GM21390 (cell line): ENCODE data around the gene SPACA1.
"Not testable (repeated sequence)": the region's sequence is repeated elsewhere in the genome, so short reads cannot be mapped to it uniquely, and the experiment has no call there.

ENCODE experiments used
- ATAC-seq: cut with Tn5 transposase; IDR thresholded peaks from one replicate; pipeline ENCODE4 v1.9.1; 2021; ENCODE audit not compliant: unreplicated experiment

The SPACA1 gene, protein sequence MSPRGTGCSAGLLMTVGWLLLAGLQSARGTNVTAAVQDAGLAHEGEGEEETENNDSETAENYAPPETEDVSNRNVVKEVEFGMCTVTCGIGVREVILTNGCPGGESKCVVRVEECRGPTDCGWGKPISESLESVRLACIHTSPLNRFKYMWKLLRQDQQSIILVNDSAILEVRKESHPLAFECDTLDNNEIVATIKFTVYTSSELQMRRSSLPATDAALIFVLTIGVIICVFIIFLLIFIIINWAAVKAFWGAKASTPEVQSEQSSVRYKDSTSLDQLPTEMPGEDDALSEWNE

DNA sequence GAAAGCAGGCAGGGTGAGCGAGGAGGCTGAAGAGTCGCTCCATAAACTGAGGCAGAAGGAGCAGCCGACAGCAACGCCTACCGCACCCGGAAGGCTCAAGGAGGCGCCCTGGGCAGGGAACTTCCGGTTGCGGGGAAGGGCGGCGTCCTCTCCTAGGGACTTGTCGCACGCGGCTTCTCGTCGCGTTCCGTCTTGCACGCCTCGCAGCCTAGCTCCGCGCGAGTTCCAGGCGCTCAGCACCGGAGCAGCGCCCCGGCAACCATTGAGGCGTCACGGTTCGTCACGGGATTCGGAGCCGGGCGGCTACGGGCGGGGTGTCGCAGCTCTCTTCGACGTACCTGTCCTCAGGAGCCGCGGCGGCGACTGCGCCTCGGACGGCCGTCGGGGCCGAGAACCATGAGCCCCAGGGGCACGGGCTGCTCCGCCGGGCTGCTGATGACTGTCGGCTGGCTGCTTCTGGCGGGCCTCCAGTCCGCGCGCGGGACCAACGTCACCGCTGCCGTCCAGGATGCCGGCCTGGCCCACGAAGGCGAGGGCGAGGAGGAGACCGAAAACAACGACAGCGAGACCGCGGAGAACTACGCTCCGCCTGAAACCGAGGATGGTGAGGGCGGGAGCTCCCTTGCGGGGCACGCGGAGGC is at the start of gene SPACA1:
Gene SPACA1 (plus strand): TSS at position 332 of the 641 bp plus-strand sequence. CDS start 65 bp downstream, at position 397.
- ATAC-seq: no peak

DNA sequence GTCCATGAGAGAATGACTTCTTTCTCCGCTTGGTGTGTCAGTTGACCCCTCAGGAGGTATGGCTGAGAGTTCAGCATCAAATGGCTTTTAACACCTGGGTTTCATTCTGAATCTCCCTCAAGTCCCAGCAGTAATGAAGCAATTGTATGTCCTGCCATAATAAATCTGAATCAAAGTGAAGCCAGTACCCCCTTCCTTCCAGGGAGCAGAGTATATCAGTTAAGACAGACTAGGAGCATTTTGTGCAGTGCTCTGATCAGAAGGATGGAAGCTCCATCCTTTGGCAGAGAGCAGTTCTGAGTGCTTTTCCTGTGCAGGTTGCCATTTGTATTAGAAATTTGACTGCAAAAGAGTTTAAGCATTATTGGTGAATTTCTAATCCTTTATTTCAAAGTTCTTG is 46.9 kb upstream of the SPACA1 start:
- no peak for ATAC-seq

DNA sequence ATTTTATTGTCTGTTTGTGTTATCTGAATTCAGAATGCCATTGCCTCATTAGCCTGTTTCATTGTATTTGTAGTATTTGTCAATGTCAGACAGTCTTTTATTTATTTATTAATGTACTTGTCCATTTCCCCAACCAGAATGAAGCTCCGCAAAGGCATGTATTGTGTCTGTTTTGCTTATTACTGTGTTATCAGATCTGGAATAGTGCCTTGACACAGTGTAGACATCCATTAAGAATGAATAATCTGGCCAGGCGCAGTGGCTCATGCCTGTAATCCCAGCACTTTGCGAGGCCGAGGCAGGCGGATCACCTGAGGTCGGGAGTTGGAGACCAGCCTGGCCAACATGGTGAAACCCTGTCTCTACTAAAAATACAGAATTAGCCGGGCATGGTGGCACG is 46.4 kb upstream of the SPACA1 start:
- ATAC-seq: not testable (repeated sequence)

DNA sequence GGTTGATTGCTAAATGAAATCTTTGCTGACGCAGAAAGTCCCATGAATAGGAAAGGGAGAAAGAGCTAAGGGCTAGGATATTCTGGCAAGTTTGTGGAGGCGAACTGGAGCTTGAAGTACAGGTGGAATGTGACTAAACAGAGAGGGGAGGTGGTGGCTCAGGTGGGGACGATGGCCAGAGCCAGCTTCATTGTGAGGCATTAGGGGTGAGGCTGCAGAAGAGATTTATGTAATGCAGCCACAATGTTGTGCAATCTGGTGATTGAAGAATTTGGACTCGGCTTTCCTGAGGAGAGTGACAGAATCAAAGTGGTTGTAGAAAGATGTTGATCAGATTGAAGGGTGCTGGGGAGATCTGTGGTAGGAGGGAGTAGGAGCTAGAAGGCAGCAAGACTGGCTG is 42.9 kb upstream of the SPACA1 start:
- no peak for ATAC-seq

DNA sequence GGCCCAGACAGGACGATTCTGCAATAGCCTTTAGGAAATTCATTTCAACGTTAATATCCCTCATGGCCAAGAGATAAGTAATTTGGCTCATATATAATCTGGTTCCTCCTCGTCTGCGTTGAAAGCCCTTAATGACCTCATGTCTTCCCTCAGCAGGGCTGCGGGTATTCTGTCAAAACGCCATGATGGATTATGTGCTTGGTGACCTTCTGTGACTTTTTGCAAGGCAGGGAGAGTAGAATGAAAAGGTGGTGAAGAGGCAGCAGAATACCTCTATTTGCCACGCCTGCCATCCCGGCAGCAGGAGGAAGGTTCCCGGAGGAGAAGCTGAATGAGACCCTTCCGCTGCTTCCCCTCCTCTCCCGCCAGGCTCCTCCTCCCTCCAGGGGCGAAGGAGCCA is 41.1 kb upstream of the SPACA1 start:
- no peak for ATAC-seq

DNA sequence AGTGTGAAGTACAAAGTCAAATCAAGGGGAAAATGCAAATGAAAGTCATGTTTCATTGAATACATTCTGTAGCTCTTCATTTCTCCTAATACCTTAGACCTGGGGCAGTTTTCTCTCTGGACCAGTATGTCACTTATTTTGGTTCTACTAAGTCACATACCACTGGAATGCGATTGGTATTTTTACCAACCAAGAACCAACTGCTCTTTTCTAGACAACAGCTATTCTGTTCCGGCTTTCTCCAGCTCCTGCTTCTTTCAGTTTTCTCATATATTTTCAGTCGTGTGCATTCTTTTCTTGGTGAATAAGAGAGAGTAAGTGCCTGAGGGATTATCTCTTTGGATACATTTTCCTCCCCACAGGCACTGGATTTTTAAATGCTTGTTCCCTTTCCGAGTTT is 39.2 kb upstream of the SPACA1 start:
- no peak for ATAC-seq

DNA sequence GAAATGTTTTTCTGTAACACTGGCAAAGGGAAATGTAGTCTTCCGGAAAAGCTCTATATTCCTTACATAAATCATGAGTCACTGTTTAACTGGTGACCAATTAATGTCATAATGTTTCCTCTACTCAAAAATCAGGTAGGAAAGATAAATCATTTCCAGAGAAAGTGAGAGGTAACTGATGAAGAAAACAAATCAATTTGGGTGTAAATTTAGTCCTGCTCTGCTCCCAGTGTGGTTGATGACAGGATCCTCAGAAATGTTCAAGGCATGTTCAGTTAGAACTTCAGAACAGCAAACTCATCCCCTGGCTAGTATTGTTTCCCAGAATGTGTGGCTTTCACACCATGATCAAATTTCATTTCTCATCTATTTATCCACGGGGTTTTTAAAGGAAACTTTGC is 38.8 kb upstream of the SPACA1 start:
- ATAC-seq: no peak

DNA sequence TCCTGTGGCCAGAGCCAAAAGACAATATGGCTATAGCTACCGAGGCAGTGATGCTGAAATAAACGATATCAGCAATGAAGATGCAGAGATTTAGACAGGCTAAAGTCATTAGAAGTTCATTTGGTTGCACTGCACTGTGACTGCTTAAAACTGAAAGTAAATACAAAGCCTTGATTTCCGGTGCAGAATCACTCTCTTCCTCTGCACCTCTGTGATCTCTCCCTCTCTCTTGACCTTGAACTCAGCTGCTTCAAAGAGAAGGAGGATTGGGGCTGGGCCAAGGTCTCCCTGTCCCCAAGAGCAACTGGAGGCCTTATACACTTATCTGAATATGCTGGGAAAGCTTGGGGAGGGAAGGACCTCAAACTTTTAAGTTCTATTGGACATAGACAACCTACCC is 34.6 kb upstream of the SPACA1 start:
- no peak for ATAC-seq

DNA sequence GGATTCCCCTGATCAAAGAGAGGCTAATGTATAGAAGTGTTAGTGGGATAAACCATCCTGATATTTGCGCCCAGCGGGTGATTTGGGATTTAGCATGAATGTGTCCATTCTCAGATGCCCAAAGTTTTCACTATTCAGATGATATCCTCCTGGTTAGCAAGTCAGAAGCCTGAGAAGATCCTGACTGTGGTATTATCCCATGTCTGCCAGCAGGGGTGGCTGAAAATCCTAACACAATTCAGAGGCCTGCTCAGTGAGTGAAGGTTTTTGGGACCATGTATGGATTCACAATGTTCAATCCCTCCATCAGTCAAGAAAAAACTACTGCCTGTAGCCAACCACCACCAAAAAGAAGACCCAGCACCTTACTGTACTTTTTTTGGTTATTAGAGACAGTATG is 34.1 kb upstream of the SPACA1 start:
- no peak for ATAC-seq

DNA sequence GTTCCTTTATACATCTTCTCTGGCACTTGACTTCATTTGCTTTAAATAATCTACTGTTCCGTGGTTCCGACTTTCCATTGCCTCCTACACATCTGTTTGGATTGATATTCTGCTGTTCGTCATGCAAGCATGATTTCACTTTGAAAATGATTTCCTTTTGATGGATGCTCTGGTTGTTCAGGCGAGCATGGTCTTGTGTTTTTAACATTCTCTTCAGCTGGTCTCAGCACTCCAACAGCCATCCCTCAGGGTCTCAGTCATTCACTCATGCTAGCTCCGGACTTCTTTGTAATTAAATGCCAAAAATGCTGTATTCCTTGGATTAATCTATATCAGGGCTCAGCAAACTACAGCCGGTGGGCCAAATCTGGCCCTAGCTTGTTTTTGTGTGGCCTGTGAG is 27.2 kb upstream of the SPACA1 start:
- no peak for ATAC-seq

DNA sequence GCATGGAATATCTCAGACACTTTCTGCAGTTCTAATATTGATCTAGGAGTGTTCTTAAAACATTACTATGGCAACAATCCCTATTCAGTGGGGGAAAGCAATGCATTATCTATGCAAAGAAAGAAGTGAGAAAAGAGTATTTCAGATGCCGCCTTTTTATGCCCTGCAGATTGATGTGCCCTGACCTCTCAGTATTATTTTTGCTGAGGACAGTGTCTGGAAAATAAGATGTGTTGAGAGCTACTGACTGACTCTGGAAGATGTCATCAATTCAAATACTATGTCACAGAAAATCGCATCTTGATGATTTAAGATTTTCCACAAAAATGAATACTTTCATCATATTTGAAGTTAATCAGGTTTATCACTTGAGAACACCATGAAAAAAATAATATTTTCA is 22.9 kb upstream of the SPACA1 start:
- no peak for ATAC-seq

DNA sequence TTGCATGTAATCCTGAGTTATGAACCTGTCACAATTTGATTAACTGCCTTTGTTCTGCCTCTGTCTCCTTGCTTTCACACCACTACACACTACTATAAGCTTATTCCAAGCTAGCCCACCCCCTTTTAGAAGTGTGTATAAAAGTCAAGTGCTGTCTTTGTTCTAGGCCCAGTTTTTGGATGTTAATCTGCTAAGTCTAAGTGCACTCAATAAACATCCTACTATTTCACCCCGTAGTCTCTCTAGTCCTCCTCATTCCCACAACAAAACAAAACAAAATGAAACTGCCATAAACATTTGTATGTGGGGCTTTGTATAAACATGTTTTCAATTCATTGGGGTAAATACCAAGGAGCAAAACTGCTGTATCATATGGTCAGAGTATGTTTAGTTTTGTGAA is 16.1 kb upstream of the SPACA1 start:
- ATAC-seq: no peak

DNA sequence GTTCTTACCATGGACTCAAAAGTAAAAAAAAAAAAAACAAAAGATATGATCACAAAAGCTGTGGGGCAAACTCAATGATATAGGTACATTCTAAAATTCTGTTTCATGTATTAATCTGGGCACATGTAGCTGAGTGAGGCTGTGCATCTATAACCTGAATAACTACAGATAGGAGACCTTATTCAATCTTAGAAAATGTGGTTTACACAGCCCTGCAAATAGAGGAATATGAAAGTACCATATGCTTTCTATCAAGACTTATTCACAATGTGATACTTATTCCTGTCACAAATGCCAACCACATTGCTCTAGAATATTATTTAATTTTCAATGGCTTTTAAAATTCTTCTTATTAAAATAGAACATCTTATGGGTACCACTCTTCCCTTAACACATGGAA is 3.1 kb upstream of the SPACA1 start:
- ATAC-seq: no peak

DNA sequence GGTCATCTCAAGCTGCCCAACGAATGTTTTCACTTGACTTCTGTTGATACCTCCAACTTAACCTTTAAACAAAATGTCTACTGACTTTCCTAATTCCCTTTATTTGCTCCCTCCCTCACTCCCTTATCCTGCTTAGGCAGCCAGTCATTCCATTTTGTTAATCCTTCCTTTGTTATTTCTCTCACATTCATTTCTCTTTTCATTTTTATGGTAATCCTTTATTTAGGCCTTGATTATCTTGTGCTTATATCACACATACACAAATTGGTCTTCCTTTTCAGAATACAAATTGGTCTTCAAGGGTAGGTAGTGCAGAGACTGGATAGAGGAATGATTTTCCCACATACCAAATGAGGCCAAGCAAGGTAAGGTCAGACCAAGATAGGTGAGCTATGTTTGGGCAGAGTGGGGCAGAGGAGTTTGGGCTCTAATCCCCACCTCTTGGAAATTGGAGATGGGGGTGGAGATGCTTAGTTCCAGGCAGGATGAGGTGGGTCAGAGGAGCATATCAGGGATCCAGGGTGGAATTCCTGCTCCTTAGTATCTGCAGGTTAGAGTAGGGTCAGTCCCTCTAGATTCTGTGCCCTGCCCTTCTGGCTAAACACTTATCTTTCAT is 2.0 kb upstream of the SPACA1 start:
- no peak for ATAC-seq

DNA sequence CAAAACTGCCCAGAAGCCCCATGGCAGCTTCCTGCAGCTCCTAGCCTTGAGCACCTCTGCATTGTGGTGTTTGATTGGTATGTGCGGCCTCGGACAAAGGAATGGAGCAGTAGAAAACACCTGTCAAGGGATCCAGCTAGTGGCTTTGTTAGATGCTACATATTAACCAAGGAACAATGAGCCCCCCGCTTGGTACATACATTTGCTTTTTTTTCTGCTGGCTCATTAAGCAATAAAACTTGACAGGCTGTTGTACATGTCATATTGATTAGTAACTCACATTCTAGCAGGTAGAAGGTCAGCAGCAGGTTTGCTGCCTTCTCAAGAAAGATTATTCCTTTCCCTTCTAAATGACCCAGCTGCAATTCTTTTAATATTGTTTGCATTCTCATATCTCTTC is 937 bp downstream of the SPACA1 start:
- no peak for ATAC-seq

DNA sequence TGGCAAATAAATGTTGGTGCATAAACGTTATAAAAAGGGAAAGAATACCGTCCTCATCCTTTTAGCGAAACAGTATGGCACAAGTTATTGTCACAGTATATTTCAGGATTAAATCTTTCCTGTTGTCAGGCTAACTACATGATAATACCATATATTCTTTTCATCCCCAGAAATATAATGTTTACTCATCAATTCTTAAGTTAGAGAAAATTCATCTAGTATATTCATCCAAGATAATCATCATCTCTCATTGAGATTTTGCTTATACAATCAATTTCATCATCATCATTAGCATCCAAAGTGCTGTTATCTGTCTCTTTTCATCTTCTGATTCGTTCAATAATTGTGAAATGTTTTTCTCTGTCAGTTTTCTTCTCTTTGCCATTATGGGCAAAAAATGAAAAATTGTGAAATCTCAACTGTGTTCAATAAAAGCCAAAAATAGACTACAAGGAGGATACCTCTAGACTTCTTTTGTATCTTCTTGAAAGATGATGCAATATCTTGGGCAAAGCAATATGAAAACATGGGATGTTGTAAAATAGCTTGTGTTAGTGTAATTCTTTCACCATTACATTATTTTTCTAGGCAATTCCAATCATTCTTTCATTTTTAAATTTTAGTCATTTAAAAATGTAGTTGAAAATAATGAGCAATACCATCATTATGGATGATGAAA is 2.6 kb downstream of the SPACA1 start:
- no peak for ATAC-seq

DNA sequence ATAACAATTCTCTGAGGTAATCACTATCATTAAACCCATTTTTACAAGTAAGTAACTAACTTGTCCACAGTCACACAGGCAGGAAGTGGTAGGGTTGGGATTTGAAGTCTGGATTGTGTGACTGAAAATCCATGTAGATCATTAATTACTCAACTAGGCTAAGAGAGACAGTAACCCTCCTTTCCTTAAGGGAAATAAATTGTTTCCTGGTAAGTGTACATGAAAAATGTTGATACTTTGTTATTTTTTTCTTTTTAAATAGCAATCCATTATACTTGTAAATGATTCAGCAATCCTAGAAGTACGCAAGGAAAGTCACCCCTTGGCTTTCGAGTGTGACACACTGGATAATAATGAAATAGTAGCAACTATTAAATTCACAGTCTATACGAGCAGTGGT is 11.6 kb downstream of the SPACA1 start:
- ATAC-seq: no peak

DNA sequence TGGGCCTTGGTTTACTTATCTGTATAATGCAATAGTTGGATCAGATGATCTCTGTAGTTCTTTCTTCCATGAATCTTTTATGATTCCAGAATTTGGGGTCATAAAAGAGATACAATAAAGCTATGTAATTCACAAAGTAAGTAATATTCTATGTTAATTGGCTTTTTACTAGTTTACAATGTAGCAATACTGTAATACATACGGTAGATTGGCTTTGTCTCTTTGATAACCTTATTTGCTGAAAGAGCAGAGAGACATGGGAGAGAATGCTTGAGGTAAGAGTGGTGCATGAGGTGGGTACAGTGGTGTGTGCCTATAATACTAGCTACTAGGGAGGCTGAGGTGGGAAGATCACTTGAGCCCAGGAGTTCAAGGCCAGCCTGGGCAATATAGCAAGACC is 14.7 kb downstream of the SPACA1 start:
- ATAC-seq: no peak

DNA sequence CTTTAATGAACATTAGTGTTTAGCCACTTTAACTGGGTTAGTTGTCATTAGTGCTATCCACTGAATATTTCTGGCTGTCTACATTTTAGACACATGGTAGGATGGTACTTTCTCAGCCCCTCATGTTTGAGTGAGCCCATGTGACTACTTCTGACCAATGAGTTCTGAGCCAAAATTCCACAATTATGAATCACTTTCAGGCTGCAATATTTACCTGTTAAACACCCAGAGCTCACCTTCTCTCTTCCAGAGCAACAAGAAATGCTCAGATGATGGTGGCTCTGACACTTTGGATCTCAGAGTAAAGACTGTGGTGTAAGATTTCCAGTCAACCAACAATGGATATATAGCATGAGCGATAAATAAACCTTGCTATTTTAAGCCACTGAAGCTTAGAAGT is 24.8 kb downstream of the SPACA1 start:
- ATAC-seq: no peak

DNA sequence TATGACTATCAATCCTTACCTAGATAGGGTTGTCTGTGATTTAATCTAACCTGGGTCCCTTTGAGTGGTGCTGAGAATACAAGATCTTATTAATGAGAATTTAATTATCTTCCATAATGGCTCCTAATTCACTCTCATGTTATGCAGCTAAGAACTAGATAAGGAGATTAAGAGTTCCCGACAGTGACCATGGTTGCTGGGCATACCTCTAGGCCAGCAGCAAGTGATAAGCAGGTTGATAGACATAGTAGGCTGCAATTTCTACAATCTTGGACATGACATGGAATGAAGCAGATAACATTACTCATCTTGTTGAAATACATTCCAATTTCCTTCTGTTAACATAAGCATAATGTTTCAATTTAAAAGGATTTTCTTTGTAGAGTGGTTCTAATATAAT is 27.1 kb downstream of the SPACA1 start:
- no peak for ATAC-seq

DNA sequence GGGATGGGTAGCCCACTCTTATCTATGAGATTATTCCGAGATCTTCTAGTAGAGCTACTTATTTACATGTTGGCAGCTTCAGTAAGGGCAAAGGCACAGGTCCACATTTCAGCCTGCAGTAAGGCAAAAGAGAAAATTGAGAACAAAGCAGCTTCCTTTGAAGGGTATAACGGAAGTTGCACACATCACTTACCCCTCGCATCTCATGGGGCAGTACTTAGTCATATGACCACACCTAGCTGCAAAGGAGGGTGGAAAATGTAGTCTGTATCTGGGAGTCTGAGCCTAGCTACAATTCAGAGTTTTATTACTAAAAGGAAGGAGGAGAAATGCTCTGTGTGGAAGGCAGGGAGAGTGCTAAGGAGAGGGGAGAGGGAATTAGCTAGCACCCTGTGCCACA is 29.7 kb downstream of the SPACA1 start:
- no peak for ATAC-seq

DNA sequence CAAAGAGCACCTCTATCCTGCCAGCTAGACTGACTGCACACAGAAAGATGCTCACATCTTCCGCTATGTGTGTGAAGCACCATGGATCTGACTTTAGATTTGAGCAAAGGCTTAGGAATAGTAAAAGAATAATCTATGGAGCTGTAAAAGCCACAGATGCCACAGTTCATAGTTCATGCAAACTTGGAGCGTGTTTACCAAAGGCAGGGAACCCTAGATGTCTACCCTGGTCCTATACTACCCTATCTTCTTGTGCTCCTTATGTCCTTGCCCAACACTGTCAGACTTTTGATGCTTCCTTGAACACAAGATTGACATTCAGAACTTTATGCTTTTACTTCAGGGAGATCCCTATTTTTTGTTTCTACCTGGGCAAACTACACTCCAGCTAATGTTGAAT is 39.2 kb downstream of the SPACA1 start:
- ATAC-seq: no peak
